LoVo (cell line): ENCODE data around the gene DNAJC4.

ENCODE experiments used
- DNase-seq: peaks from one replicate; pipeline ENCODE4 v3.0.0-alpha.2; 2016; ENCODE audit warnings: low spot score

DNAJC4 gene

DNA sequence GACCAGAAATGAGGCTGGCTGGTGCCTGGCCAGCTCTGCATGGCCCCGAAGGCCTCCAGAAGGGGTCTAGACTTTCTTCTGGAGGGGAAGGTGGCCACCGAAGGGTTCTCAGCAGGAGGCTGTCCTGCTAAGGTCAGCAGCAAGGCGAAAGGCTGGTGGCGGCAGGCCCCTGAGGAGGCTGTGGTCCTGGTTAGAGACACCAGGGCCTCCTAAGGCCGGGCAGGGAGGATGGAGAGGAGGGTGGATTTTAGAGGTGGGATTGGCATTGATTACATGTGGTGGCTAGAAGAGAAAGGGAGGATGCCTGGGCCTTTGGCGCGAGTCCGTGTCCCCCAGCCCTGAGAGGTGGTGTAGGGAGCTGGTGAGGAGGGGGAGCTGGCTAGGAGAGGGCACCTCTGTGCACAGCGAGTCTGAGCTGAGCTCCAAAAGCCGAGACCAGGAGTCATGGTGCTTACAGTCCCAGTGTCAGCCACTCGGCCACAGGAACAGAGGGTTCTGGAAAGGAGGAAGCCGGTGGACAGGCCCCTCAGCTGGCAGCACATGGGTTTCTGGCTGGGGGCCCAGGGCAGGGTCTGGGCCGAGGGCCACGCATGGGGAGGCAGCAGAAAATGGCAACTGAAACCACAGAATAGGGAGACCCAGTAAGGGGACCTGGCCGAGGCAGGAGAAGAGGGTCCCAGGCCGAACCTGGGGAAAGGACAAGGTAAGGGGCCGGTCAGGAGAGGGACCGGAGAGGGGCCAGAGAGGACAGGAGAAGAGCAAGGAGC lies 21.4 kb upstream of the DNAJC4 start:
- DNase-seq: no peak

DNA sequence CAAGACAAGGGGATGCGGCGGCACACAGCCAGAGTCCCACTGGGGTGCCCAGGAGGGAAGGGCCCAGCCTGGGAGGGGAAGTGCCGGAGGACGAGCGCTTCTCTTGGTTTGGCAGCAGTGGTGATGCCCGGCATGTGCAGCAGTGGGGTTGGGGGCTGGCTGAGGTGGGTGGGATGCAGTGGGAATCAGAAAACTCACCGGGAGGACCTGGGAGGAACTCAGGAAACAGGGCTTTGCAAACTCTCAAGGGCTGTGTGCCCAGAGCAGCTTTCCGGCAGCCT lies 20.8 kb upstream of the DNAJC4 start:
- no peak for DNase-seq

DNA sequence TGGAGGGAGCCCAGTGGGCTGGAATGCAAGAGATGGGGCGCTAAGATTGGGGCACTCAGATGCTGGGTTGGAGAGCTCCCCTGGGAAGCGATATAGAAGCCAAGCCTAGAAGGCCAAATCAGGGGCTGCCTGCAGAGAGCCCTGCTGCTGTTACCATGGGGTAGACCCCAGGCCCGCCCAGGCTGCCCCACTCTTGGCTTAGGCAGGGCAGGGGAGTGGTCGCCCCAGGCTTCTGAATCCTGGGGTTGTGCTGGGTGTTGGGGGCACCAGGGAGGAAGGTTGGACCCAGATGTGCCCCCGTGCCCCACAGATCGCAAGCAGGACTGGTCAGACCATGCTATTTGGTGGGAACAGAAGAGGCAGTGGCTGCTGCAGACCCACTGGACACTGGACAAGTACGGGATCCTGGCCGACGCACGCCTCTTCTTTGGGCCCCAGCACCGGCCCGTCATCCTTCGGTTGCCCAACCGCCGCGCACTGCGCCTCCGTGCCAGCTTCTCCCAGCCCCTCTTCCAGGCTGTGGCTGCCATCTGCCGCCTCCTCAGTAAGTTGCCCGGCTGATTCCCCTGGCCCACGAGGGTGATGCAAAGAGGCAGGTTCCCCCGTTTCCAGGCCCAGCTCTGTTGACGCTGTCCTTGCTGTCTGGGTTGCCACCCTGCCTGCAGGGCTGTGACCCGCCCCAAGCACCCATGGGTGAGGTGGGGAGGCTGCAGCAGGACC lies 19.9 kb upstream of the DNAJC4 start:
- no peak for DNase-seq

DNA sequence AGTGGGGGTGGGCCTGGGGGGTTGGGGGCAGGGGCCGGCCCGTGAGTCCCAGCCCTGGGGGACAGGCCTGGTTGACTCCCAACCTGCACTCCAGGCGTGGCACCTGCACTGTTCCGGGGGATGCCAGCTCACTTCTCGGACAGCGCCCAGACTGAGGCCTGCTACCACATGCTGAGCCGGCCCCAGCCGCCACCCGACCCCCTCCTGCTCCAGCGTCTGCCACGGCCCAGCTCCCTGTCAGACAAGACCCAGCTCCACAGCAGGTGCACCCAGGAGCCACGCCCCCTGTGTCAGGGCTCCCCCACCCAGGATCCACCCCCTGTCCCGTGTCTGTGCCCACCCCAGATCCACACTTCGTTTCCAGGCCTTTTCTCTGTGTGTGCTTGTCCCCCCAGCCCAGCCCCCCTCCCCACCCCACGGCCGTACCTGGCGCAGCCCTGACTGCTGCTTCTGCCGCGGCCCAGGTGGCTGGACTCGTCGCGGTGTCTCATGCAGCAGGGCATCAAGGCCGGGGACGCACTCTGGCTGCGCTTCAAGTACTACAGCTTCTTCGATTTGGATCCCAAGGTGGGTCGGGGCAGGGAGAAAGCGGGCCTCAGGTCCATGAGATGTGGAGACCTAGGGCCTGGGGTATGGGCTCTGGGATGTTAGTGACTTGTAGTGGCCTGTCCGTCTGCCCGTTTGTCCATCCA lies 19.0 kb upstream of the DNAJC4 start:
- no peak for DNase-seq

DNA sequence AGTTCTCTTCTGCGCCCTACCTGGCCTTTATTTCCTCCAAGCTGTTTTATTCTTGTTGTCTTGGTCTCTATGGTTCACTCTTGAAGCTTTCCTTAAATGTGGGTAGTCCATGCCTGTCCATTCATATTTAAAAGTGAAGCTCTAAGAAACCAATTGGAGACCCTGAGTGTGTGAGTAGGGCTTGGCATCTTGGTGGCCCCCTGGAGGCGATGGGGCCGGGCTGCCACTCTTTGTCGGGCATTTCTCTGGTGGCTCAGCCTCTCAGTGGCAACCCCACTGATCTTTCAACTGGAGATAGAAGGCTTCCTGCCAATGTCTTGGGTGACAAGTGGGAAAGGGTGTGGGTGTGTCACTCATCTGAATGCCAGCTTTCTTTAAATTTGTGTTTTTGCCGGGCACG lies 13.5 kb upstream of the DNAJC4 start:
- DNase-seq: no peak

DNA sequence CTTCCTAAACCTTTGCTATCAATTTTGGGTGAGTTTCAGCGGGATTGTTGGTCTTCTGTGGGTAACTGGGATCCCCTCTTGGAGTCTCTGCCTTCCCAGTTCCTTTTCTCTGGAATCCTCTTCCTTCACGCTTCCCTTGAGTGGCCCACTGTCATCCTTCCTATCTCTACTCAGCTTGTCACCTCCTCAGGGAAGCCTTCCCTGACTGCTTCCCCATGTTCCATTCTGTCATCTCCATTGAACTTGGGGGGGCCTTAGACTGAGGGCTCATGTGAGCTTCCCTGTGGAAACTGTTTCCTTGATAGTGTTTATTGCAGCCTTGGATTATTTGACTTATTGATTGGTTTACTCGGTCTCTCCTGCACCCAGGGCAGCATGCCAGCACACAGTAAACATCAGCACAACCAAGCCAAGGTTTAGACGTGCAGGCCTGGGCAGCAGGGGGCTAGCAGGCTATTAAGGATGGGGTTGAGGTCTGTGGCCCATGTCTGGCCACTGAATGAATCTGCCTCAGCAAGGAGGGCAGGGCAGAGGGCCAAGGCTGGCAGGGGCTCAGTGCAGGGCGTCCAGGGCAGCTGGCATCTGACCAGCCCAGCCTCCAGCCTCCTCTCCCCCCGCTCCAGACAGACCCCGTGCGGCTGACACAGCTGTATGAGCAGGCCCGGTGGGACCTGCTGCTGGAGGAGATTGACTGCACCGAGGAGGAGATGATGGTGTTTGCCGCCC lies 11.6 kb upstream of the DNAJC4 start:
- DNase-seq: no peak

DNA sequence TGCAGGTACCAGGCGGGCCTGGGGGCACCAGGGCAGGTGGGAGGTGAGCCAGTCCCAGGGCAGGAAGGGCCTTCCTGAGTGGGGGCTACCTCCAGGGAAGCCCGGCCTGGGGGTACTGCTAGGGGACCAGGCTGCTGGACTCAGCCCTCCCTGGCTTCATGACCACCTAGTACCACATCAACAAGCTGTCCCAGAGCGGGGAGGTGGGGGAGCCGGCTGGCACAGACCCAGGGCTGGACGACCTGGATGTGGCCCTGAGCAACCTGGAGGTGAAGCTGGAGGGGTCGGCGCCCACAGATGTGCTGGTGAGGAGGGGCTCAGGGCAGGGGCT lies 11.0 kb upstream of the DNAJC4 start:
- DNase-seq: no peak

DNA sequence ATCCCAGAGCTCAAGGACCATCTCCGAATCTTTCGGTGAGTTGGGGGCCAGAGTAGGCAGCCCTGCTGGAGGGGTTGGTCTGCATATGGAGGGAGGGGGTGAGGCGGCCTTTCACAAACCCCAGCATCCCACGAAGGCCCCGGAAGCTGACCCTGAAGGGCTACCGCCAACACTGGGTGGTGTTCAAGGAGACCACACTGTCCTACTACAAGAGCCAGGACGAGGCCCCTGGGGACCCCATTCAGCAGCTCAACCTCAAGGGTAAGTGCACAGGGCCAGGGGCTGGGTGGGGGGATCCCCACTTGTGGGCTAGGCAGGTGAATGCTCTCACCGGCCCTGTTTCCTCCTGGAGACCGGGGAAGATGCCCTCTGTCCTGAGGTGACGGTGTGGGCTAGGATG lies 10.6 kb upstream of the DNAJC4 start:
- no peak for DNase-seq

DNA sequence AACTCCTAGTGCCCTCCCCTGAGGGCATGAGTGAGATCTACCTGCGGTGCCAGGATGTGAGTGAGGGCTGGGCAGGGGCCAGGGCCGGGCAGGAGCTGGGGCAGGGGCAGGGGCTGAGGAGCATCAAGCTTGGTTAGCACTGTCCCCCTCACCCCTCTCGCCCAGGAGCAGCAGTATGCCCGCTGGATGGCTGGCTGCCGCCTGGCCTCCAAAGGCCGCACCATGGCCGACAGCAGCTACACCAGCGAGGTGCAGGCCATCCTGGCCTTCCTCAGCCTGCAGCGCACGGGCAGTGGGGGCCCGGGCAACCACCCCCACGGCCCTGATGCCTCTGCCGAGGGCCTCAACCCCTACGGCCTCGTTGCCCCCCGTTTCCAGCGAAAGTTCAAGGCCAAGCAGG lies 10.1 kb upstream of the DNAJC4 start:
- DNase-seq: no peak

DNA sequence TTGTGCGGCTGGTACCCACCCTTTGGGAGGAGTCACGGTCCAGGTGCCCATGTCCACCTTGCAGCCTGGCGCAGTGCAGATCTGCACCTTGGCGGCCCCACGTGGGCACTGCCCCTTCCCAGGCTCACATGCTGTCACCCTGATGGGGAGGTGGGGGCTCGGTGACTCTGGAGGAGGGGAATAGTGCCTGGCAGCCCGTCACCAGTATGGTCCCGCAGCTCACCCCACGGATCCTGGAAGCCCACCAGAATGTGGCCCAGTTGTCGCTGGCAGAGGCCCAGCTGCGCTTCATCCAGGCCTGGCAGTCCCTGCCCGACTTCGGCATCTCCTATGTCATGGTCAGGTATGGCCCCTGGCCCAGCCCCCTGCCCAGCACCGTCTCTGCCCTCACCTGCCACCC lies 9.6 kb upstream of the DNAJC4 start:
- DNase-seq: no peak

DNA sequence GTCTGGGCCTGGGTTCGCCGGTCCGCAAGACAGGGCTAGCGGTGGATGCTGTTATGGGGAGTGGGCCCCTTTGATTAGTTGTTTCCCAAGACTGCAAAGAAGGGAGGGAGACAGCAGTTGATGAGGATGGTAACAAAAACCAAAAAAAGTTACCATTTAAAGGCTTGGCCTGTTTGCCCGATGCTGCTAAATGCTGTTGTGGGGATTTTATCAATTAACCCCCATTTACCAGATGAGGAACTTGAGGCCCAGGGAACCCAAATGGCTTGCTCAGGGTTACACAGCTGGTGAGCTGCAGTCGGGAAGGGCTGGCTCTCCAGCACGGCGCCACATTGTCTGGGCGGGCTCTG lies 7.7 kb upstream of the DNAJC4 start:
- DNase-seq: no peak

DNA sequence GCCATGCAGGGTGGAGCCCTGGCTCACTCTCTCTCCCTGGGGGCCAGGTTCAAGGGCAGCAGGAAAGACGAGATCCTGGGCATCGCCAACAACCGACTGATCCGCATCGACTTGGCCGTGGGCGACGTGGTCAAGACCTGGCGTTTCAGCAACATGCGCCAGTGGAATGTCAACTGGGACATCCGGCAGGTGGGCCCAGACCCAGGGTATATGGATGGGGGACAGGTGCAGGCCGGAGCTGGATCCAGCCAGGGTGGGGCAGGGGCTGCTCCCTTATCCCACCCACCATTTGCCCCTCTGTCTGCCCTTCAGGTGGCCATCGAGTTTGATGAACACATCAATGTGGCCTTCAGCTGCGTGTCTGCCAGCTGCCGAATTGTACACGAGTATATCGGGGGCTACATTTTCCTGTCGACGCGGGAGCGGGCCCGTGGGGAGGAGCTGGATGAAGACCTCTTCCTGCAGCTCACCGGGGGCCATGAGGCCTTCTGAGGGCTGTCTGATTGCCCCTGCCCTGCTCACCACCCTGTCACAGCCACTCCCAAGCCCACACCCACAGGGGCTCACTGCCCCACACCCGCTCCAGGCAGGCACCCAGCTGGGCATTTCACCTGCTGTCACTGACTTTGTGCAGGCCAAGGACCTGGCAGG lies 7.2 kb upstream of the DNAJC4 start:
- DNase-seq: no peak

DNA sequence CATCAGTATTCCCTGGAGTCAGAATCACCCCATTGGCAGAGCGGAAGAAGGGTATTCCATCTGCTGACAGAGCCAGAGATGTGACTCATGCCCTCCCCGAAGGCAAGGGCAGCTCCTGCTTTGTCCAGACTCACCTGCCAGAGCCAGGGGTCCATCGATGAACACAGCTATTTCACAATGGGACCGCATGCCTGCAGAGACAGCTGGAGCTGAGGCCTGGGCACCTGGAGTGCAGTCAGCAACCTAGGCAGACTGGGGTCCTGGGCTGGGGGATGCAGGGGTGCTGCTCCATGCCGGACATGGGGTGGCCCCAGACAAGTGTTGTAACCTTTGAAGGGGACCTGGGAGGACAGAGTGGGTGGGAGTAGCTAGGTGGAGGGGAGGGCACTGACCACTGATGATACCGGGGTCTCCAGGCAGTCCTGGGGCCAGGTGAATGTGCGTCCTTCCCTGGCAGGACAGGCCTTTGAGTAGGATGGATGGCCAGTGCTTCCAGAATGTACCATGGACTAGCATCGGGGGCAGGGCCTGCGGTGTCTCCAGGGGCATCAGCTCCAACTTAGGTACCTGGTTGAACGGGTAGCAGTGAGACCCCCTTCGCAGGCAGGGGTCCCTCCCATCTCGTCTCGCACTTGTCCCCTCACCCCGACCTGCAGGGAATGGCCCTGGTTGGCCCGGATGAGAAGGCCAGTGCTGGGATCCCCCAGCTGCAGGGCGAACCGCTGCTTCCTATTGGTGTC lies 6.0 kb upstream of the DNAJC4 start:
- no peak for DNase-seq

DNA sequence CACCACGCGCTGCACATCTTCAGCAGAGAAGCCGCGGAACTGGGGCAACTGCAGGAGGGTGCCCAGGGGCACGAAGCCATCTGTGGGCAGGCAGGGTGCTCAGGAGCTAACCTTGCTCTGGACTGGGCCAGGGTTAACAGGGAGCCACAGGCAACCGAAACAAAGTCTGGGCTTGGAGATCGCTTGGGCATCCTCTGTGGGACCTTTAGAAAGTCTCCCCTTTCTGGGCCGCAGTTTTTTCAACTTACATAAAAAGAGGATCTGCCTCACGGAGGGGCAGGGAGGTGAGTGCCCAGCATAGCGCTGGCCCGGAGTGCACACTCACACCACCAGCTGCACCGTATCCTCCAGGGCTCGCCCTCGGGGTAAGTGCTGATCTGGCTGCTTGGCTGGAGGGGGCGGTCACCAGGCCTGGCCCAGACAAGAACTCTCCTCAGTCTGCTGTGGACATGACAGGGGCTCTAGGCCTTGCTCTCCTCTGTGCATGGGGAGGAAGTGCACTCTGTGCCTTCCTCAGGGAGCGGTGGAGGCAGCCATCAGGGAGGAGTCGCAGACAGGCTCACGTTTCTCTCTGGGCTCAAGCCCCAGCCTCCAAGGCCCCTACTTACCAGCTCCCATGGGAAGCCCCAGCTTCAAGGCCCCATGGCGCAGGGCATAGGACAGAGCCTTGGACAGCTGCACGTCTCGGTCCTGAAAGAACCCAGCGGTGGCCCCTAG lies 5.3 kb upstream of the DNAJC4 start:
- no peak for DNase-seq

DNA sequence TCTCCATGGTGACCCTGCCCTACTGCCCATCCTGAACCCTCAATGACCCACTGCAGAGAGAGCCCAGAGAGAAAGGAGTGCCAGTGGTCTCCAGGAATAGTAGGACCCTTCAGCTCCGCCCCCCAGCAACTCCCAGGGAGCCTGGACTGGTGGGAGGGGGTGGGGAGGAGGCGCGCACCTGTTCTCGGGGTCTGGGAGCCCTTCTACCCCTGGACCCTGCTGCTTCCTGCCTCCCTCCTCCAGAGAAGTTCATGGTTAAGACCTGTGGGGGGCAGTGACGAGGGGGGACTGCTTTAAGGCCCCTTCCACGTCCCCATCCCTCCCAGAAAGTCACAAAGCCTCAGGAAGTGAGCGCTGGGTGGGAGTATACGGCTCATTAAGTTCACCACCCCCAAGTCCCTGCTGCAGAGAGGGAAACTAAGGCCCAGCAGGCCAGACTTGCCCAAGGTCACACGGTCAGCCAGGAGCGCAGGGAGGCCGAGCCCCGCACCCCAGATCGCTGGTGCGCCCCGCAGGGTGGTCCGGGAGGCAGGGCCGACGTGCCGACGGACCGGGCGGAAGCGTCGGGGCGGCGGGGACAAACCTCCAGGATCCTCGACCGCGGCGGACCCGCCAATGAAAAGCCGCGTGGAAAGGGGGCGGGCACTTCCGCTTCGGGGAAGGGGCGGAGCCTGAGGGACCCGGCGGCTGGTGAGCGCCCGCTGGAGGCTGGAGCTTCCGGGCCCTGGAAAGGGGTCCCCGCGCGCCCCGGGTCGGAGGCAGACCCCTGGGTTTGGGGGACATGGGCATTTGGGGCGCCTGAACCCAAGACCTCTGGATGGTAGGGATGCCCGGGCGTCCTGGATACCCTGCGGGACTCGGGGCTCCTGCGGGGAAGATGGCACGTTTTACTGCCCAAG lies 4.5 kb upstream of the DNAJC4 start, which contains the start of the genes NUDT22 and TRPT1:
TSS of gene NUDT22 (plus strand) at position 667 of the 899 bp plus-strand sequence. CDS start 379 bp downstream, outside the sequence.
TSS of gene TRPT1 (minus strand) at position 579 of the 899 bp plus-strand sequence. CDS start at position 253, 326 bp downstream.
- peak; percentile 88 for DNase-seq

DNA sequence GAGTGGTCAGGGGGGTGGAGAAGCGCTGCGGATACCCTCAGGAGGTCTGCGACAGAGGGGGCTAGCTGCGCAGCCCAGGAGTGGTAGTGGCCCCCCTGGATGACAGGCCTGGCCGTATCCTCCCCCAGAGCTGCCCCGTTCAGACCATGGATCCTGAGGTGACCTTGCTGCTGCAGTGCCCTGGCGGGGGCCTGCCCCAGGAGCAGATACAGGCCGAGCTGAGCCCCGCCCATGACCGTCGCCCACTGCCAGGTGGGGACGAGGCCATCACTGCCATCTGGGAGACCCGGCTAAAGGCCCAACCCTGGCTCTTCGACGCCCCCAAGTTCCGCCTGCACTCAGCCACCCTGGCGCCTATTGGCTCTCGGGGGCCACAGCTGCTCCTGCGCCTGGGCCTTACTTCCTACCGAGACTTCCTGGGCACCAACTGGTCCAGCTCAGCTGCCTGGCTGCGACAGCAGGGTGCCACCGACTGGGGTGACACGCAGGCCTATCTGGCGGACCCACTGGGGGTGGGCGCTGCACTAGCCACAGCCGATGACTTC lies 3.8 kb upstream of the DNAJC4 start:
- peak; percentile 59 for DNase-seq

DNA sequence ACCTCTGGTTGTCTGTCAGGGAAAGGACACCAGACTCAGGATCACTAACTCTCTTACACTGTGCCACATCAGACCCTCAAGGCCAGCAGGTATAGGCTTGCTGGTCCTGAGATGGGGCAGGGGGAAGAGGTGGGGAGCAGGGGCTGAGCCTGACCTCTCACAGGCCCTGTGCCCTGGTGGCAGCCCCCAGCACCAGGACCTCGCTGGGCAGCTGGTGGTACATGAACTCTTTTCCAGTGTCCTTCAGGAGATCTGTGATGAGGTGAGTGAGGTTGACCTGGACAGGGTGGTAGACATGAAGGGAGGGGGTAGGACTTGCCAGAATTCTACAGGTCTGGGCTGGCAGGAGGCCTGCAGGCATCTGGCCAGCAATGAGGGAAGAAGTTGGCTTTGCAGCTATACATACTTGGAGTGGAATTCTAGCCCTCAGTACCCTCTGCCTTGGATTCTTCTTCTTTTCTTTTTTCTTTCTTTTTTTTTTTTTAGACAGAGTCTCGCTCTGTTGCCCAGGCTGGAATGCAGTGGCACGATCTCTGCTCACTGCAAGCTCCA lies 2.9 kb upstream of the DNAJC4 start:
- no peak for DNase-seq

DNA sequence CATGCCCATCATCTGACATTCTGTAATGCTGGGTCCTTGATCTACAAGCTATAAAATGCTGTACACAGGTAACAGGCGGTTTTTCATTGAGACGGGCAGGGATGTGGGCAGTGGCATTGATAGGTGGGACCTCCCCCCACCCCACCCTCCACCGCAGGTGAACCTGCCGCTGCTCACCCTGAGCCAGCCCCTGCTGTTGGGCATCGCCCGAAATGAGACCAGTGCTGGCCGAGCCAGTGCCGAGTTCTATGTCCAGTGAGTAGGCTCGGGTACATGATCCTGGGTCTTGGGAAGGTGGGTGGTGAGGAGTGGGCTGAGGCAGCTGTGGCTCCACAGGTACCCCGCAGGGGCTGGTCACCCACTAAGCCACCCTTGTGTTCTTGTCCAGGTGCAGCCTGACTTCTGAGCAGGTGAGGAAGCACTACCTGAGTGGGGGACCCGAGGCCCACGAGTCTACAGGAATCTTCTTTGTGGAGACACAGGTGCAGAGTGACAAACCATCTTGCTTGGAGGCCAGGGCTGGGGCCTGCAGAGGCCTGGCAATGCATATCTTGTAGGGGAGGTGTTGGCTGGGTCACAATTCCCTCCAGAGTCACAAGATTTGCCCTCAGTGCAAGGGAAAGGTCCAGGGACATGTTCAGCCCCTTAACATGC lies 1.1 kb upstream of the DNAJC4 start:
- DNase-seq: no peak

DNA sequence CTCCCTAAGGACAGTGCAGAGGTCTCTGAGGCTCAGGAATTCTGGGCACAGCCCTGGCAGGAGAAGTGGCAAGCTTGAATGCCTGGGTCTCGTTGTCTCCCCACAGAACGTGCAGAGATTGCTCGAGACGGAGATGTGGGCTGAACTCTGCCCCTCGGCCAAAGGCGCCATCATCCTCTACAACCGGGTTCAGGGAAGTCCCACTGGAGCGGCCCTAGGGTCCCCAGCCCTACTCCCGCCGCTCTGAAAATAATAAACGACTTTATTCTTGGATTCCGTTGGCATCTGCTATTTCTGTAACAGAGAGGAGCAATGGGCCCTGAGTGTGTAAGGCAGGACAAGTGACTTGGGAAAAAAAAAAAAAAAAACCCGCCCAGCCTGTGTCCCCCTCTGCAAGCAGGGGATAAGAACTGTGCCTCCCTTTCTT lies 591 bp upstream of the DNAJC4 start:
- no peak for DNase-seq
